HG03442 (cell line): ENCODE results near the gene CSF1R.

Experiments used
- ATAC-seq: cut with Tn5 transposase; IDR thresholded peaks from one replicate; pipeline ENCODE4 v1.9.1; 2021; ENCODE audit warnings: mild to moderate bottlenecking, moderate library complexity; ENCODE audit not compliant: unreplicated experiment

The CSF1R gene

GRCh38 chr5:150073086-150073625 is 13.2 kb downstream of the CSF1R start:
- ATAC-seq, result no peak

- ATAC-seq, result no peak
These were observed 15.5 kb downstream of the CSF1R start for GRCh38 chr5:150070821-150071220.

- no peak for ATAC-seq
These were observed 16.4 kb downstream of the CSF1R start for GRCh38 chr5:150069672-150070627.

GRCh38 chr5:150068961-150069645 is 17.3 kb downstream of the CSF1R start:
- no peak for ATAC-seq

DNA sequence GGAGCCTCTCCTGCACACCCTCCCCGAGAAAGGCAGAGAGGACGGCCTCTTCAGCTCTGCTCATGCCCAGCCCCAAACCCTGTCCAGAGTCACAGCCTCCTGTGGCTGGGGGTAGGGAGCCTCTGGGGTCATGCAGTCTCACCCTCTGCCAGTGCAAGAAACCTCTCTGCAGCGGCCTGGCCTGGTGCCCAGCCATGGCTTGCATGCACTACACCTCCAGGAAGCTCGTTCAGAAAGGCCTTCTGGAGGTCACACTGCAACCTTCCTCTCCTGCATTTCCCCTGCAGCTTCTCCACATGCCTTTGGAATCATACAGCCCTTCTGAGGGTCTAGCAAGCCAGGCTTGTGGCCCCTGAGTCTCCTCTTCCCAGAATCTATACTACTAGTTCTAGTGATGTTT is 17.9 kb downstream of the CSF1R start:
- no peak for ATAC-seq

DNA sequence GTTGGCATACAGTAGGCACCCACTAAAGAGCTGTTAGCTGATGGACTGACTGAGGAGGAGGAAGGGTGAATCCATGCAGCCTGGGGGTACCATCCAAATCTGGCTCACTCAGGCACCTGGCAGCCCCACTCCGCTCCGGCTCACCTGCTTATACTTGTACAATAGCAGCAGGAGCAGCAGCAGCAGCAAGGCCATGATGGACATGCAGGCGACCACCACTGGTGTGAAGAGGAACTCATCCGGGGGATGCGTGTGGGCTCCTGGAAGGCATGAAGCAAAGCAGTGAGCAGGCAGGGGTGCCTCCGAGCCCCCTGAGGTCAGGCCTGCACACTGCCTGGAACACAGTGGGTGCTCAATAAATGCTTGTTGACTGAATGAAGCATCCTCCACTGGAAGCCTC is 18.3 kb downstream of the CSF1R start:
- no peak for ATAC-seq

DNA sequence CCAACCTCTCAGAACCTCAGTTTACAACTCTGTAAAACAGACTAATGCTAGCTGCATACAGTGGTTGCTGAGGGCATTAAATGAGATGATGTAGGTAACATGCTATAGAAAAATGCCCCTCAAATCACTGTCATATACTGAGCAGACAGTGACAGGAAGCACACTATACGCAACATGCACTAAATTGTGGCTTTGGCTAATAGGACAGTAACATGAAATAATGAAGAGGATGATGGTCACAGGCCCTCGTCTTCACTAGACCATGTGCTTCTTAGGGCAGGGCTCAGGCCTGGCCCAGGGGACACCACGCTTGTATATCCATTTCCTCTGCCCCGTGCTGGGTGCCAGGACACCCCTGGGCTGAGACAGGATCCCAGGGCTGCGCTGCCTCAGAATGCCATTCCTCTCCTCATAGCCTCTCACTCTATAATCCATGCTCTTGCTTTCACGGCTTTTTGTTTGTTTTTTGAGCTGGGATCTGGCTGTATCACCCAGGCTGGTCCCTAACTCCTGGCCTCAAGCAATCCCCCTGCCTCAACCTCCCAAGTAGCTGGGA is 18.9 kb downstream of the CSF1R start:
- peak; percentile 16 for ATAC-seq

DNA sequence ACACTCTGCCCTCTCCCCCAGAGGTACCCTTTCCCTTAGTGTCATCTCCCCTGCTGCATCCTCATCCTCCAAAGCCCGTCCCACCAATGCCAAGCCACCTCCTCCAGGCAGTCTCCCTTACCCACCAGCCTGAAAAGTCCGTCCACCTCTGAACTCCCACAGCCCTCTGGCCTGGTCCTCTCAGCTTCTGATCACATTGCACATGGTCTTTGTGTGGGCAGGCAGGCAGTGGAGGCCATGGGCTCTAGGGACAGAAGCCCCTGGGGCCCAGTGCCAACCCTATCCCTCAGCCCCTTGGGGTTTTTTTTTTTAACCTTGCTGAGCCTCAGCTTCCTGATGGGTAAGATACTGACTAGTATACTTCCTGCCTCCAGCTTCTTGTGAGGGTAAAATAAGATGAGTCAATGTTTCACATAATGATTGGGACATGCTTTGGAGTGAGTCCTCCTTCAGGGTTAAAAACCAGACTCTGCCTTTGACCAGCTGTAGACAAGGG is 19.4 kb downstream of the CSF1R start:
- ATAC-seq, result peak; percentile 66

GRCh38 chr5:150066436-150066835 is 19.9 kb downstream of the CSF1R start:
- no peak for ATAC-seq

- no peak for ATAC-seq
These were observed 20.5 kb downstream of the CSF1R start for GRCh38 chr5:150065886-150066285.

DNA sequence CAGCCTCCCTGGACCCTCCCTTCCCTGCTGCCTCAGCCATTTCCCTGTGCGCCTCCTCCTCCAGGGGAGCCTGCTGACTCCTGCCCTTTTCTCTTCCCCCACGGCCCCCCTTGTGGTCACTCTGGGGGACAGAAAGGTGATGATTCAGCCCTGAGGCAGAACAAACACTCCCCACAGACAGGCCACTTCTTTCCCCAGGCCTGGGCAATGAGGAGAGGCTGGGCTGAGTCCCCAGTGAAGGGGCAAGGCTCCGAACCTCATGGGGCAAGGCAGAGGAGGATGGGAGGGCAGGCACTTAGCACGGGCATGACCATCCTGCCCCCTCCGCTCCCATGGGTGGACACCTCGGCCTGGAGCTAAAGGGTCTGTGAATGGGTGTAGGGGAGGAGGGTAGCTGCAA is 21.0 kb downstream of the CSF1R start:
- no peak for ATAC-seq

DNA sequence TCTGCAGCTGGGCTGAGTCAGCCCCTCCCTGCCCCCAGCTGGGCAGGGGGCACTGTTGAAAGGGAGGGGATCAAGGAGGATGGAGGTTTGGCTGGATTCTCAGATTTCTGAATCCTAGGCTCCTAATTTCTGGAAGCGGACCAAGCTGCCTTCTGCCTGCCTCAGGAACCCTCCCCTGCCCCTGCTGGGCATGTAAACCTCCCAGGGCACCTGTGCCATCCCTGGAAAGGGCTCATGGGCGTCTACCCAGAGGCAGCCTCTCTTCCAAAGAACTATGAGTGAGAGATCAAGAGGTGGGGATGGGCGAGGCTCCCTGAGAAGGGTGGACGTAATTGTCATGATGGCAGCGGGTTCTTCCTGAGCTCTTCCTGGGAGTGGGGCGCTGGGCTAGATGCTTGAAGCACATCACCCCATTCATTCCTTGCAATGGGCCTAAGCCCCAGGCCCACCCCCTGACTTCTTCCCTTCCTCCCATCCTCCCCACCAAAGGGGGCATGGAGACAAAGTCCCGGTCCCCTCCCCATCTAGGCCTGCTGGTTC is 21.6 kb downstream of the CSF1R start:
- ATAC-seq, result no peak

- ATAC-seq, result no peak
These were observed 22.7 kb downstream of the CSF1R start for GRCh38 chr5:150063638-150064037.

DNA sequence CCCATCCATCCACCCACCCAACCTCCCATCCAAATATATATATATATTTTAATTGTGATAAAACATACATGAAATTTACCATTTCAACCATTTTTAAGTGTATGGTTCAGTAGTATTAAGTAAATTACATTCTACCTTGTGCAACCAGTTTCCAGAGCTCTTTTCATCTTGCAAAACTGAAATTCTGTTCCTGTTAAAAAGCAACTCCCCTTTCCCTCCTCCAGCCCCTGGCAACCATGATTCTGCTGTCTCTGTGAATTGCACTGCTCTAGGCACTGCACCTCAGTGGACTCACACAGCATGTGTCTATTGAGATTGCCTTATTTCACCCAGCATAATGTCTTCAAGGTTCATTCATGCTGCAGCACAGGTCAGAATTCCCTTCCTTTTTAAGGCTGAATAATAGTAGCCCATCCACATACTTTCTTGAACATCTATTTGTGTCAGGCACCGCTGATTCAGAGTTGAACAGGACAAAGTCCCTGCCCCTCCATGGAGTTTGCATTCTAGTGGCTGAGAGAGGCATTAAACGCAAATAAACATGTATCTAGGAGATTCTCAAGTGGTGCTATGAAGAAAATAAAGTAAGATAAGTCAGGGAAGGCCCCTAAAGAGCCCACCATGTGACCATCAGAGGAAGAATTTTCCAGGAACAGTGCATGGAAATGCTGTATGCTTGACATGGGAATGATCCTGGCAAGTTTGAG is 24.0 kb downstream of the CSF1R start:
- no peak for ATAC-seq

DNA sequence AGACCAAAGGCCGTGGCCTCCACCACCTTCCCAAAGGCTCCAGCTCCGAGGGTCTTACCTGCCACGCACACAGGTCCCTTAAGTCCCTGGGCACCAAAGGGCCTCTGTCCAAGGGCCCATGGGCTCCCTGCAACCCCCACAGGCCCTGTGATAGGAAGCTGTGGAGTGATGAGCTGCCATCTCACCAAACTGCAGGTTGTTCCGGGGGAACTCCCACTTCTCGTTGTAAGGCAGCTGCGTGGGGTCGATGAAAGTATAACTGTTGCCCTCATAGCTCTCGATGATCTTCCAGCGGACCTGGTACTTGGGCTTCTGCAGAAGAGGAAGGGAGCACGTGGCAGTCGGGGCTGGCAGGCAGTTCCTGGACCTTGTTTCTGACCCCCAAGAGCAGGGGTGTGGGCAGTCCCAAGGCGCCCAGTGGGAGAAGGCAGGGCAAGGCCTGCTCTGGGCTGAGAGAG is 24.8 kb downstream of the CSF1R start:
- no peak for ATAC-seq

GRCh38 chr5:150060471-150060870 is 25.9 kb downstream of the CSF1R start:
- no peak for ATAC-seq

GRCh38 chr5:150059623-150060022 is 26.7 kb downstream of the CSF1R start:
- ATAC-seq, result no peak

- no peak for ATAC-seq
These were observed 27.8 kb downstream of the CSF1R start for GRCh38 chr5:150058480-150059126.

DNA sequence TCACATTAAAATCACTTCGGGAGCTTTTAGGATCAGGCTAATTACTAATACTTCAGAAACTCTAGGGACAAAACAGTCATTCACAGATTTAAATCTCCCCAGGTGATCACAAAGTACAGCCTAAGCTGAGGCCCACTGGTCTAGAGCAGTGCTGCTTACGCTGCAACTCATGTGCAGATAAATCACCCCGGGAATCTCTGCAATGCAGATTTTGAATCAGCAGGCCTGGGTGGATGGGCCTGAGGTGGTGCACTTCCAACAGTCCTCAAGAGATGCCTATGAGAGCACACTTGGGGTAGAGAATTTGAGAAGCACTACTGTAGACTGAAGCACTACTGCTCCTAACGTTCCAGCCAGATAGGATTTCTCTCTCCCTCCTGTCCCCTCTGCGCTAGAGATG is 28.4 kb downstream of the CSF1R start:
- no peak for ATAC-seq

GRCh38 chr5:150057511-150057910 is 28.8 kb downstream of the CSF1R start:
- ATAC-seq, result no peak
